Tibial nerve (tissue), 4 donors: ENCODE measurements around the gene WDR87.

ENCODE experiments used
- CTCF ChIP-seq, 5 experiments: fragments of 200-600 bp in 3 of 5; fragments of 450-650 bp in 2 of 5; sonication (generic) in 3 of 5; IDR thresholded peaks; one replicate each; pipeline ENCODE4 v1.5.1; 2016 to 2019; ENCODE audit warnings: antibody characterized with exemption in 5 of 5, mild to moderate bottlenecking in 3 of 5, moderate library complexity in 2 of 5
- EP300 ChIP-seq, 2 donors: sonication (generic); formaldehyde crosslinking; IDR thresholded peaks; one replicate each; pipeline ENCODE4 v1.6.1; 2017; ENCODE audit warnings: antibody characterized with exemption in 2 of 2, mild to moderate bottlenecking in 1 of 2
- POLR2A ChIP-seq, 2 donors: fragments of 450-650 bp; IDR thresholded peaks; one replicate each; pipeline ENCODE4 v1.6.1; 2017; ENCODE audit warnings: antibody characterized with exemption in 2 of 2, mild to moderate bottlenecking in 2 of 2, moderate library complexity in 2 of 2

GRCh38 chr19:37877147-37877546, 29.2 kb downstream of the WDR87 start:
- no peak for TF ChIP-seq POLR2A (IDR thresholded peaks at IDR 0.05)
- TF ChIP-seq CTCF (IDR thresholded peaks at IDR 0.05), result no peak
- no peak for TF ChIP-seq EP300 (IDR thresholded peaks at IDR 0.05)
